GM23338 (cell line): ENCODE measurements around the gene ZMYND8. TPM values are rescaled to one million over a fixed set of nuclear protein-coding genes. Genes with fewer than 3 reads are reported as not detected.
"Not testable (repeated sequence)": the region's sequence is repeated elsewhere in the genome, so short reads cannot be mapped to it uniquely, and the experiment has no call there.

Source experiments
- ATAC-seq: fragments of 200-7000 bp; cut with Tn5 transposase; 3 replicates; pipeline ENCODE4 v1.9.1; 2020
- DNase-seq: peaks from one replicate; pipeline ENCODE4 v3.0.0-alpha.2; 2015; ENCODE audit warnings: low spot score
- H2AFZ ChIP-seq: fragments of 200-600 bp; sonication (generic); 2 replicates; pipeline ENCODE4 v1.8.0; 2016; ENCODE audit warnings: antibody characterized with exemption, mild to moderate bottlenecking, moderate library complexity
- H3F3A ChIP-seq: fragments of 200-600 bp; sonication (generic); replicated peaks from 2 replicates; pipeline ENCODE4 v1.8.0; 2017; ENCODE audit warnings: antibody characterized with exemption, mixed run types, low read depth
- H3K27ac ChIP-seq: fragments of 200-600 bp; sonication (generic); 2 replicates; pipeline ENCODE4 v1.6.1; 2016; ENCODE audit warnings: low read depth
- H3K27me3 ChIP-seq: fragments of 200-600 bp; sonication (generic); 2 replicates; pipeline ENCODE4 v1.8.0; 2016; ENCODE audit warnings: mild to moderate bottlenecking, mixed run types, moderate library complexity; ENCODE audit not compliant: insufficient read depth
- H3K36me3 ChIP-seq: fragments of 200-600 bp; sonication (generic); 2 replicates; pipeline ENCODE4 v1.8.0; 2016; ENCODE audit warnings: mild to moderate bottlenecking; ENCODE audit not compliant: insufficient read depth
- H3K4me1 ChIP-seq: fragments of 200-600 bp; sonication (generic); 2 replicates; pipeline ENCODE4 v1.8.0; 2016; ENCODE audit warnings: mild to moderate bottlenecking, moderate library complexity; ENCODE audit not compliant: insufficient read depth
- H3K4me2 ChIP-seq: fragments of 200-600 bp; sonication (generic); 2 replicates; pipeline ENCODE4 v1.7.1; 2017; ENCODE audit warnings: mixed run types
- H3K4me3 ChIP-seq: fragments of 200-600 bp; sonication (generic); 2 replicates; pipeline ENCODE4 v1.6.1; 2016; ENCODE audit warnings: mixed run types
- H3K79me2 ChIP-seq: fragments of 200-600 bp; sonication (generic); replicated peaks from 2 replicates; pipeline ENCODE4 v1.8.0; 2017; ENCODE audit warnings: mild to moderate bottlenecking; ENCODE audit not compliant: insufficient read depth
- H3K9me2 ChIP-seq: fragments of 200-600 bp; sonication (generic); 2 replicates; pipeline ENCODE4 v1.8.0; 2017; ENCODE audit not compliant: insufficient read depth
- H4K20me1 ChIP-seq: fragments of 200-600 bp; sonication (generic); replicated peaks from 2 replicates; pipeline ENCODE4 v1.8.0; 2017; ENCODE audit warnings: mild to moderate bottlenecking; ENCODE audit not compliant: insufficient read depth
- H3K27ac Mint-ChIP-seq: 2 replicates; pipeline ENCODE4 v1.8.0; 2020; ENCODE audit warnings: inconsistent platforms, mild to moderate bottlenecking, moderate library complexity, mixed read lengths
- H3K27me3 Mint-ChIP-seq: 3 replicates; pipeline ENCODE4 v1.8.0; 2022; ENCODE audit warnings: low read depth, mild to moderate bottlenecking, moderate library complexity, mixed read lengths, inconsistent platforms; ENCODE audit not compliant: insufficient read depth, poor library complexity
- H3K36me3 Mint-ChIP-seq: 3 replicates; pipeline ENCODE4 v1.8.0; 2021; ENCODE audit warnings: low read depth, mild to moderate bottlenecking, inconsistent platforms, moderate library complexity, mixed read lengths
- H3K4me1 Mint-ChIP-seq: 3 replicates; pipeline ENCODE4 v1.8.0; 2020; ENCODE audit warnings: mild to moderate bottlenecking, inconsistent platforms, mixed read lengths
- H3K4me3 Mint-ChIP-seq: 3 replicates; pipeline ENCODE4 v1.8.0; 2021; ENCODE audit warnings: moderate library complexity, mild to moderate bottlenecking, inconsistent platforms, mixed read lengths
- H3K9me3 Mint-ChIP-seq: 3 replicates; pipeline ENCODE4 v1.8.0; 2020; ENCODE audit warnings: moderate library complexity, mild to moderate bottlenecking, inconsistent platforms, mixed read lengths
- JUNB ChIP-seq: IDR thresholded peaks from one replicate; pipeline ENCODE4 v1.6.1; 2016; ENCODE audit warnings: antibody characterized with exemption; ENCODE audit not compliant: unreplicated experiment
- ZNF331 ChIP-seq: fragments of 250-450 bp; sonication (Bioruptor Pico); IDR thresholded peaks from 2 replicates; pipeline ENCODE4 v1.5.0; 2020; ENCODE audit warnings: low read depth, mild to moderate bottlenecking, moderate library complexity
- polyA plus RNA-seq: library from polyadenylated mRNA; unstranded; fragments of >200 nt; fragmentation: Nextera tagmentation; extraction: Ambion mirVana; gene quantifications from 2 replicates; pipeline ENCODE4 v1.2.1, GENCODE V29; 2016
- total RNA-seq: library from RNA; depleted of rRNA; stranded (reverse); fragments of >200 nt; shearing (Covaris generic); gene quantifications from 2 replicates; pipeline ENCODE4 v1.2.3, GENCODE V29; 2014
- TF ChIP-seq, protein P1 (sequence below): IDR thresholded peaks from 2 replicates; pipeline ENCODE4 v1.6.1; 2016; ENCODE audit warnings: antibody characterized with exemption

The ZMYND8 gene
- total and polyA plus RNA-seq, 2 experiments from 2014 or later = 70.9 to 128 TPM

DNA sequence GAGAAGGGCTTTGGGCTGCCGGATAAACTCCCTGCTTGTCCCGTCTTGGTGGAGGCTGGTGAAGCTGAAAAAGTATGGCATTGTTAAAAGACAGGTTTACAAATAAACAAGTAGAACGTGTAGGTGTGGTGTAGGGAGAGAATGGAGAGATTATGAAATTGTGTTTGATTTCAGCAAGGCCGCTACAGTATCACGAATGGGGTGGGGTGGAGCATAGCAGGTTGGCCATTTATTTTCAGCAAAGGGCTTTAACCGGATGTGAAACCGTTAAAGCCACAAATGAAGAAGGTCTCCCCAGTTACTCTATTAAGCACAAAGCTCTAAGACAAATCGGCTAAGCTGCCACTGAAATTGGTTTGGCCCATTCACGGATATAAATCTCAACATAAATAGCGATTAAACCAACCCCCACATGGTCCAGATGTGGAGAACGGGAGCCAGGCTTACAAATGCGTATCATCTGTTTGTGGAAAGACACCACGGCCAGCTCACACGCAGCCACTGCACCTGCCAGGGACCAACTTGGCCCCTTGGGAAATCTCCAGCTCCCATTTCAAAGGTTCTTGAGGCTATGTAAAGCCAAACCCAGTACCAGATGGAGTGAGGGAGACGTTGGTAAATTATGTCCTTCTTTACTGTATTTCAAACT, 94.0 kb downstream of the ZMYND8 start:
- no peak overlapping the region for H2AFZ ChIP-seq
- no peaks in the 10 kb centered on the region for H3K27me3 ChIP-seq
- peaks cover 95% of the 10 kb centered on the region for H3K79me2 ChIP-seq
- DNase-seq (no peak), ATAC-seq (no peak)
- H3K4me3 ChIP-seq = no peak overlapping the region
- Mint-ChIP-seq H3K27ac (no peak overlapping the region), H3K36me3 (peaks cover 83% of the 10 kb centered on the region), H3K4me3 (no peak overlapping the region), H3K4me1 (peaks cover 23% of the 10 kb centered on the region), H3K9me3 (0 out of 3 replicates have a peak, but pooled peaks cover 3% of the 10 kb centered on the region), H3K27me3 (peaks cover 18% of the 10 kb centered on the region)
- H3K36me3 ChIP-seq = peaks cover 39% of the 10 kb centered on the region
- H4K20me1 ChIP-seq = peaks cover 31% of the 10 kb centered on the region
- no peaks in the 10 kb centered on the region; the same call in 1 of the 2 replicates for H3K9me2 ChIP-seq
- no peak overlapping the region for H3K4me2 ChIP-seq
- TF ChIP-seq ZNF331 (CRISPR knock-in tag) (no peak), JUNB (no peak)
- H3K4me1 ChIP-seq = peaks cover 7% of the 10 kb centered on the region
- peaks cover 29% of the 10 kb centered on the region for H3F3A ChIP-seq
- H3K27ac ChIP-seq = peak overlapping the region; percentile 72; the same call in 1 of the 2 replicates

DNA sequence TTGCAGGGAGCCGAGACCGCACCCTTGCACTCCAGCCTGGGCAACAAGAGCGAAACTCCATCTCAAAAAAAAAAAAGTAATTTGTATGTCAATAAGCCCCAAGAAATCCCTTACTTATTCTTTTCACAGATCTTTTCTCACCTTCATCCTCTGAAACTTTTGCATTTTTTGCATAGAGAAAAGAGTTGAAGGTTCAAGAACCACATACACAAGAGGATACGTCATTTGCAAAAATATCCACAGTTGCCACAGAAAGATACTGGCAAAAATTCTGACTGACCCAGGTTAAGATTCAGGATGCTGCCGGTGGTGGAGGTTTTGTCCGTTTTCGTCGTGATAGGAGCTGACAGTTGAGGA, 94.5 kb downstream of the ZMYND8 start:
- Histone ChIP-seq H3K36me3 (peaks cover 42% of the 10 kb centered on the region), H4K20me1 (peaks cover 35% of the 10 kb centered on the region), H3K27ac (0 out of 2 replicates have a peak overlapping the region, but pooled peaks have one; percentile 72), H3K79me2 (peaks cover 95% of the 10 kb centered on the region), H3K4me2 (no peak overlapping the region), H3K4me3 (no peak overlapping the region), H3K4me1 (peaks cover 5% of the 10 kb centered on the region), H3K9me2 (no peaks in the 10 kb centered on the region; the same call in 1 of the 2 replicates), H2AFZ (no peak overlapping the region), H3K27me3 (no peaks in the 10 kb centered on the region), H3F3A (peaks cover 29% of the 10 kb centered on the region)
- DNase-seq = no peak
- Mint-ChIP-seq H3K4me3 (no peak overlapping the region), H3K27ac (no peak overlapping the region), H3K36me3 (peaks cover 83% of the 10 kb centered on the region), H3K4me1 (peaks cover 18% of the 10 kb centered on the region), H3K27me3 (peaks cover 18% of the 10 kb centered on the region), H3K9me3 (0 out of 3 replicates have a peak, but pooled peaks cover 3% of the 10 kb centered on the region)
- TF ChIP-seq, protein P1, sequence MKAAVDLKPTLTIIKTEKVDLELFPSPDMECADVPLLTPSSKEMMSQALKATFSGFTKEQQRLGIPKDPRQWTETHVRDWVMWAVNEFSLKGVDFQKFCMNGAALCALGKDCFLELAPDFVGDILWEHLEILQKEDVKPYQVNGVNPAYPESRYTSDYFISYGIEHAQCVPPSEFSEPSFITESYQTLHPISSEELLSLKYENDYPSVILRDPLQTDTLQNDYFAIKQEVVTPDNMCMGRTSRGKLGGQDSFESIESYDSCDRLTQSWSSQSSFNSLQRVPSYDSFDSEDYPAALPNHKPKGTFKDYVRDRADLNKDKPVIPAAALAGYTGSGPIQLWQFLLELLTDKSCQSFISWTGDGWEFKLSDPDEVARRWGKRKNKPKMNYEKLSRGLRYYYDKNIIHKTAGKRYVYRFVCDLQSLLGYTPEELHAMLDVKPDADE = no peak
- no peak for ATAC-seq

DNA sequence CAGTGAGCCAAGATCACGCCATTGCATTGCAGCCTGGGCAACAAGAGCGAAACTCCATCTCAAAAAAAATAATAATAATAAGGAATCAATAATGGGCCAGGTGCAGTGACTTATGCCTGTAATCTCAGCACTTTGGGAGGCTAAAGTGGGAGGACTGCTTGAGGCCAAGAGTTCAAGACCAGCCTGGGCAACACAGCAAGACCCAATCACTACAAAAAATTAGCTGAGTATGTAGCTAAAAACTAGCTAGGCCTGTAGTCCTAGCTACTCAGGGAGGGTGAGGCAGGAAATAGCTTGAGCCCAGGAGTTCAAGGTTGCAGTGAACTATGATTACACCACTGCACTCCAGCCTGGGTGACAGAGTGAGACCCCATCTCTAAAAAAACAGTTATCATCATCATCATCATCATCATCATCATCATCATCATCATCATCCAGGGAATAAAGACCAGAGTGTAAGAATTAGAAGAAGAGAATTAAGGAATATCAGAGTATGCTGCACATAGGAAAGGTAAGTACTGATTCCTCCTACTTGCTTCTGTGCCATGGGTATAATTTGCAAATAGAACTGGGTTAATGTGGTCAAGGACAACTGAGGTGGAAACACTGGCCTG, 95.2 kb downstream of the ZMYND8 start:
- Histone ChIP-seq H3F3A (peaks cover 34% of the 10 kb centered on the region), H4K20me1 (peaks cover 37% of the 10 kb centered on the region), H3K79me2 (peaks cover 95% of the 10 kb centered on the region), H3K27ac (0 out of 2 replicates have a peak overlapping the region, but pooled peaks have one; percentile 9), H3K36me3 (peaks cover 40% of the 10 kb centered on the region)
- peaks cover 11% of the 10 kb centered on the region for H3K4me1 Mint-ChIP-seq
- not testable (repeated sequence) for H3K4me3 Mint-ChIP-seq, H3K9me3 Mint-ChIP-seq, ATAC-seq, H3K27ac Mint-ChIP-seq, H3K27me3 ChIP-seq, H3K9me2 ChIP-seq, H3K4me3 ChIP-seq, DNase-seq, H3K4me2 ChIP-seq, H3K4me1 ChIP-seq, H2AFZ ChIP-seq
- peaks cover 18% of the 10 kb centered on the region for H3K27me3 Mint-ChIP-seq
- H3K36me3 Mint-ChIP-seq = peaks cover 83% of the 10 kb centered on the region

DNA sequence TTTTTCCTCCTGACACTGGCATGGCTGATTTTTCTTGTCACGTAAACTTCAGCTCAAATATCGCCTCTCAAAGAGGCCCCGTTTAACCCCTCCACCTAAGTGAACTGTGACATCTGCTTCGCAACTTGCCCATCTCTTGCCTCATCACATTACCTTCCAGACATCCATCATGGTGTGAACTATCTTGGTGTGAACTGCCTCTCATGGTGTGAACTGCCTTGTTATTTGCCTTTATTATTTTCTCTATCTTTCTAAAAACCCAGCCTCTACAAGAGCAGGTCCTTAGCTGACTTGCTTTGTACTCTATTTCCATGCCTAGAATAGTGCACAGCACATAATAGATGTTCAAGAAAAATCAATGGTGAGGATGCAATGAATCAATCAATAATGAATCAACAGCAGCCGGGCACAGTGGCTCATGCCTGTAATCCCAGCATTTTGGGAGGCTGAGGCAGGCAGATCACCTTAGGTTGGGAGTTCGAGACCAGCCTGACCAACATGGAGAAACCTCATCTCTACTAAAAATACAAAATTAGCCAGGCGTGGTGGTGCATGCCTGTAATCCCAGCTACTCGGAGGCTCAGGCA, 95.9 kb downstream of the ZMYND8 start:
- Histone ChIP-seq H3K36me3 (peaks cover 40% of the 10 kb centered on the region), H3F3A (peaks cover 34% of the 10 kb centered on the region), H3K79me2 (peaks cover 95% of the 10 kb centered on the region), H4K20me1 (peaks cover 38% of the 10 kb centered on the region)
- not testable (repeated sequence) for H3K4me3 Mint-ChIP-seq, H2AFZ ChIP-seq, H3K4me1 Mint-ChIP-seq, H3K9me2 ChIP-seq, H3K4me2 ChIP-seq, H3K4me1 ChIP-seq, DNase-seq, ATAC-seq, H3K27ac ChIP-seq, H3K4me3 ChIP-seq, H3K27me3 ChIP-seq, H3K9me3 Mint-ChIP-seq
- peak overlapping the region; percentile 9 for H3K27ac Mint-ChIP-seq
- peaks cover 78% of the 10 kb centered on the region for H3K36me3 Mint-ChIP-seq
- peaks cover 13% of the 10 kb centered on the region for H3K27me3 Mint-ChIP-seq
